Lower leg skin (tissue), 3 donors: ENCODE results near the gene TUBA4B.

Source experiments
- CTCF ChIP-seq, 3 donors: fragments of 450-650 bp; IDR thresholded peaks; one replicate each; pipeline ENCODE4 v1.5.1; 2016; ENCODE audit warnings: antibody characterized with exemption in 3 of 3, mild to moderate bottlenecking in 3 of 3, moderate library complexity in 2 of 3
- POLR2A ChIP-seq, 2 donors: fragments of 450-650 bp; IDR thresholded peaks; one replicate each; pipeline ENCODE4 v1.6.1; 2016 to 2017; ENCODE audit warnings: antibody characterized with exemption in 2 of 2, mild to moderate bottlenecking in 1 of 2, moderate library complexity in 1 of 2

GRCh38 chr2:219213486-219214071 lies 39.5 kb upstream of the TUBA4B start:
- no peak for TF ChIP-seq CTCF (IDR thresholded peaks at IDR 0.05)
- no peak for TF ChIP-seq POLR2A (IDR thresholded peaks at IDR 0.05)
